Natural killer cell treated with Interleukin-12 subunit alpha and Interleukin-12 subunit beta and Interleukin-15 and Interleukin-18, amount 100 ng/mL, for 72 hours (primary cell): ENCODE data around the gene RRP7A. TPM values are rescaled to one million over a fixed set of nuclear protein-coding genes. Genes with fewer than 3 reads are reported as not detected.
"Not testable (repeated sequence)": the region's sequence is repeated elsewhere in the genome, so short reads cannot be mapped to it uniquely, and the experiment has no call there.

ENCODE experiments used
- ATAC-seq, 2 donors: fragments of 150-1000 bp; cut with Tn5 transposase in 1 of 2; sonication (Bioruptor Pico), chemical (Tn5 transposase) in 1 of 2; 2 replicates each; pipeline ENCODE4 v1.10.0; 2021
- DNase-seq: peaks from one replicate; pipeline ENCODE4 v3.0.0; 2022; ENCODE audit warnings: low spot score
- H3K27ac Mint-ChIP-seq, 2 donors: 1 replicate in 1 of 2; 2 replicates in 1 of 2; pipeline ENCODE4 v1.8.0; 2022; ENCODE audit warnings: mixed read lengths in 2 of 2, mild to moderate bottlenecking in 1 of 2, moderate library complexity in 1 of 2
- H3K27me3 Mint-ChIP-seq, 2 donors: 1 replicate in 1 of 2; 2 replicates in 1 of 2; pipeline ENCODE4 v1.8.0; 2022; ENCODE audit warnings: mixed read lengths in 2 of 2
- H3K36me3 Mint-ChIP-seq: one replicate; pipeline ENCODE4 v1.8.0; 2022; ENCODE audit warnings: mixed read lengths
- H3K4me1 Mint-ChIP-seq, 2 donors: 1 replicate in 1 of 2; 2 replicates in 1 of 2; pipeline ENCODE4 v1.8.0; 2022; ENCODE audit warnings: low read depth in 2 of 2, mixed read lengths in 2 of 2, mild to moderate bottlenecking in 1 of 2
- H3K4me3 Mint-ChIP-seq: one replicate; pipeline ENCODE4 v1.8.0; 2022; ENCODE audit warnings: mixed read lengths
- H3K9me3 Mint-ChIP-seq: 2 replicates; pipeline ENCODE4 v1.8.0; 2022; ENCODE audit warnings: mixed read lengths
- total RNA-seq, 2 donors: library from RNA; stranded (reverse); gene quantifications; one replicate each; pipeline ENCODE4 v1.2.3, GENCODE V29; 2022

RRP7A gene
- total RNA-seq, 2 donors from 2014 or later, result 81.8 to 119 TPM

GRCh38 chr22:42500161-42500835 is 19.3 kb downstream of the RRP7A start:
- peak overlapping the region; percentile 17 for H3K4me3 Mint-ChIP-seq
- H3K9me3 Mint-ChIP-seq, result no peaks in the 10 kb centered on the region
- DNase-seq (peak; percentile 83), ATAC-seq (peak; percentile 95)
- peaks cover 0 to 3% of the 10 kb centered on the region in 2 donors for H3K27me3 Mint-ChIP-seq
- no peaks in the 10 kb centered on the region for H3K36me3 Mint-ChIP-seq
- H3K4me1 Mint-ChIP-seq, result peaks cover 0 to 5% of the 10 kb centered on the region in 2 donors
- no peak overlapping the region for H3K27ac Mint-ChIP-seq

GRCh38 chr22:42499773-42500160 is 19.8 kb downstream of the RRP7A start:
- not testable (repeated sequence) for ATAC-seq, H3K4me1 Mint-ChIP-seq, H3K27ac Mint-ChIP-seq, DNase-seq, H3K9me3 Mint-ChIP-seq, H3K36me3 Mint-ChIP-seq, H3K4me3 Mint-ChIP-seq, H3K27me3 Mint-ChIP-seq

GRCh38 chr22:42495533-42496141 is 24.0 kb downstream of the RRP7A start:
- DNase-seq, H3K9me3 Mint-ChIP-seq: not testable (repeated sequence)

GRCh38 chr22:42493393-42493792 is 26.2 kb downstream of the RRP7A start:
- no peaks in the 10 kb centered on the region for H3K9me3 Mint-ChIP-seq
- H3K4me1 Mint-ChIP-seq, result no peaks in the 10 kb centered on the region

More at GRCh38 chr22:42495533-42496141, 24.0 kb downstream of the RRP7A start:
- H3K4me3 Mint-ChIP-seq, H3K36me3 Mint-ChIP-seq, H3K27ac Mint-ChIP-seq, H3K27me3 Mint-ChIP-seq, ATAC-seq, H3K4me1 Mint-ChIP-seq: not testable (repeated sequence)

GRCh38 chr22:42492323-42492690 is 27.3 kb downstream of the RRP7A start:
- H3K27ac Mint-ChIP-seq, result no peak overlapping the region
- H3K4me3 Mint-ChIP-seq, result no peak overlapping the region
- H3K4me1 Mint-ChIP-seq, result no peaks in the 10 kb centered on the region
- no peak for DNase-seq
- ATAC-seq, result no peak
- no peaks in the 10 kb centered on the region for H3K36me3 Mint-ChIP-seq
- no peaks in the 10 kb centered on the region for H3K9me3 Mint-ChIP-seq
- peaks cover 0 to 6% of the 10 kb centered on the region in 2 donors for H3K27me3 Mint-ChIP-seq

More at GRCh38 chr22:42493393-42493792, 26.2 kb downstream of the RRP7A start:
- H3K36me3 Mint-ChIP-seq, result no peaks in the 10 kb centered on the region
- ATAC-seq (no peak), DNase-seq (no peak)
- H3K27me3 Mint-ChIP-seq, result peaks cover 0 to 6% of the 10 kb centered on the region in 2 donors
- no peak overlapping the region for H3K27ac Mint-ChIP-seq
- H3K4me3 Mint-ChIP-seq, result no peak overlapping the region

- ATAC-seq (no peak), DNase-seq (no peak)
- Mint-ChIP-seq H3K36me3 (no peaks in the 10 kb centered on the region), H3K4me1 (no peaks in the 10 kb centered on the region), H3K4me3 (no peak overlapping the region), H3K27ac (no peak overlapping the region), H3K27me3 (peaks cover 0 to 3% of the 10 kb centered on the region in 2 donors), H3K9me3 (no peaks in the 10 kb centered on the region)
Observed at GRCh38 chr22:42490243-42490832, 29.3 kb downstream of the RRP7A start.

- DNase-seq (no peak), ATAC-seq (no peak)
- Mint-ChIP-seq H3K4me1 (no peaks in the 10 kb centered on the region), H3K9me3 (no peaks in the 10 kb centered on the region), H3K36me3 (no peaks in the 10 kb centered on the region), H3K27ac (no peak overlapping the region), H3K27me3 (no peaks in the 10 kb centered on the region), H3K4me3 (no peak overlapping the region)
Observed at GRCh38 chr22:42489000-42489399, 30.6 kb downstream of the RRP7A start.

GRCh38 chr22:42484506-42484905 is 35.1 kb downstream of the RRP7A start:
- Mint-ChIP-seq H3K27ac (no peak overlapping the region), H3K4me1 (no peaks in the 10 kb centered on the region), H3K36me3 (no peaks in the 10 kb centered on the region), H3K4me3 (no peak overlapping the region), H3K9me3 (no peaks in the 10 kb centered on the region), H3K27me3 (peaks cover 0 to 3% of the 10 kb centered on the region in 2 donors)
- DNase-seq (no peak), ATAC-seq (no peak)

- H3K4me1 Mint-ChIP-seq, ATAC-seq, H3K4me3 Mint-ChIP-seq, H3K27ac Mint-ChIP-seq, H3K36me3 Mint-ChIP-seq, DNase-seq, H3K27me3 Mint-ChIP-seq, H3K9me3 Mint-ChIP-seq: not testable (repeated sequence)
Observed at GRCh38 chr22:42483610-42484223, 35.9 kb downstream of the RRP7A start.

GRCh38 chr22:42475122-42475521 is 44.5 kb downstream of the RRP7A start:
- H3K36me3 Mint-ChIP-seq, result no peaks in the 10 kb centered on the region
- H3K9me3 Mint-ChIP-seq, result no peaks in the 10 kb centered on the region
- ATAC-seq, result no peak
- peaks cover 0 to 2% of the 10 kb centered on the region in 2 donors for H3K4me1 Mint-ChIP-seq
- H3K27ac Mint-ChIP-seq, result no peak overlapping the region
- H3K4me3 Mint-ChIP-seq, result no peak overlapping the region
- H3K27me3 Mint-ChIP-seq, result peaks cover 9 to 14% of the 10 kb centered on the region in 2 donors
- no peak for DNase-seq

GRCh38 chr22:42473484-42474193 is 46.0 kb downstream of the RRP7A start:
- DNase-seq (no peak), ATAC-seq (no peak)
- no peak overlapping the region for H3K27ac Mint-ChIP-seq
- H3K9me3 Mint-ChIP-seq, result no peaks in the 10 kb centered on the region
- H3K27me3 Mint-ChIP-seq, result peaks cover 14 to 16% of the 10 kb centered on the region in 2 donors
- H3K36me3 Mint-ChIP-seq, result no peaks in the 10 kb centered on the region
- H3K4me1 Mint-ChIP-seq, result peaks cover 0 to 1% of the 10 kb centered on the region in 2 donors
- H3K4me3 Mint-ChIP-seq, result no peak overlapping the region

- no peaks in the 10 kb centered on the region for H3K9me3 Mint-ChIP-seq
Observed at GRCh38 chr22:42472671-42473070, 46.9 kb downstream of the RRP7A start.

GRCh38 chr22:42471441-42471840 is 48.2 kb downstream of the RRP7A start:
- Mint-ChIP-seq H3K4me1 (no peaks in the 10 kb centered on the region), H3K27ac (no peak overlapping the region)

More at GRCh38 chr22:42472671-42473070, 46.9 kb downstream of the RRP7A start:
- no peaks in the 10 kb centered on the region for H3K36me3 Mint-ChIP-seq
- no peak overlapping the region for H3K4me3 Mint-ChIP-seq
- H3K27ac Mint-ChIP-seq, result no peak overlapping the region
- peaks cover 19 to 26% of the 10 kb centered on the region in 2 donors for H3K27me3 Mint-ChIP-seq
- DNase-seq, result no peak
- ATAC-seq, result peak in 1 of 2 donors; percentile 24
- H3K4me1 Mint-ChIP-seq, result no peaks in the 10 kb centered on the region

More at GRCh38 chr22:42471441-42471840, 48.2 kb downstream of the RRP7A start:
- Mint-ChIP-seq H3K27me3 (peaks cover 19 to 26% of the 10 kb centered on the region in 2 donors), H3K4me3 (no peak overlapping the region), H3K9me3 (no peaks in the 10 kb centered on the region), H3K36me3 (no peaks in the 10 kb centered on the region)
- DNase-seq, result no peak
- no peak for ATAC-seq
